ENCODE results near the gene CSNK1A1.
"Not testable (repeated sequence)": the region's sequence is repeated elsewhere in the genome, so short reads cannot be mapped to it uniquely, and the experiment has no call there.

CSNK1A1 gene

GRCh38 chr5:149453618-149454415 lies 97.4 kb downstream of the CSNK1A1 start:
- no peak for DNase-seq

GRCh38 chr5:149452665-149453617 lies 98.3 kb downstream of the CSNK1A1 start:
- DNase-seq = no peak

- DNase-seq = no peak
Observed at GRCh38 chr5:149452007-149452664, 99.1 kb downstream of the CSNK1A1 start.

- DNase-seq = no peak
Observed at GRCh38 chr5:149450199-149450598, 101.0 kb downstream of the CSNK1A1 start.

- no peak for DNase-seq
Observed at GRCh38 chr5:149448831-149449714, 102.2 kb downstream of the CSNK1A1 start.

GRCh38 chr5:149448431-149448830 lies 102.8 kb downstream of the CSNK1A1 start:
- no peak for DNase-seq

GRCh38 chr5:149447373-149448367 lies 103.6 kb downstream of the CSNK1A1 start:
- DNase-seq = no peak

- not testable (repeated sequence) for DNase-seq
Observed at GRCh38 chr5:149446794-149447193, 104.4 kb downstream of the CSNK1A1 start.

- no peak for DNase-seq
Observed at GRCh38 chr5:149445739-149446369, 105.4 kb downstream of the CSNK1A1 start.

- DNase-seq = no peak
Observed at GRCh38 chr5:149445343-149445738, 105.9 kb downstream of the CSNK1A1 start.

GRCh38 chr5:149444430-149444829 lies 106.8 kb downstream of the CSNK1A1 start:
- not testable (repeated sequence) for DNase-seq

GRCh38 chr5:149443210-149443609 lies 108.0 kb downstream of the CSNK1A1 start:
- no peak for DNase-seq

- peak; percentile 72 for DNase-seq
Observed at GRCh38 chr5:149442563-149443182, 108.6 kb downstream of the CSNK1A1 start.

All from stimulated activated CD4-positive, alpha-beta T cell treated with anti-CD3 and anti-CD28 coated beads, Interleukin-12 subunit alpha, Interleukin-12 subunit beta, amount 100 ng/mL, for 4 hours (primary cell).